CD4-positive, alpha-beta T cell (primary cell): ENCODE results near the gene CORIN. TPM values are rescaled to one million over a fixed set of nuclear protein-coding genes. Genes with fewer than 3 reads are reported as not detected.

Experiments
- ATAC-seq: fragments of 200-7000 bp; cut with Tn5 transposase; one replicate; pipeline ENCODE4 v1.10.0; 2022; ENCODE audit warnings: mild to moderate bottlenecking; ENCODE audit not compliant: poor library complexity
- CTCF ChIA-PET: fragments of 350-600 bp; sonication (Branson Sonifier 250); formaldehyde crosslinking; loops from one replicate; lab custom pipeline; 2021; ENCODE audit warnings: antibody characterized with exemption, inconsistent platforms; lab: Charles Lee
- POLR2A ChIA-PET: fragments of 350-600 bp; sonication (Branson Sonifier 250); formaldehyde crosslinking; loops from one replicate; lab custom pipeline; 2021; ENCODE audit warnings: antibody characterized with exemption, inconsistent platforms; lab: Charles Lee
- DNase-seq, 14 experiments: peaks; one replicate each; pipeline ENCODE4 v3.0.0-alpha.2; 2013 to 2020; ENCODE audit warnings: mixed read lengths in 2 of 14
- H3K27ac ChIP-seq, 2 donors: one replicate each; pipeline versions ENCODE4 v1.5.1 to v1.7.0; 2013; ENCODE audit warnings: low read length in 2 of 2, low read depth in 1 of 2, mild to moderate bottlenecking in 1 of 2
- H3K27me3 ChIP-seq, 2 experiments: 1 replicate in 1 of 2; 2 replicates in 1 of 2; pipeline versions ENCODE4 v1.6.1 to v1.7.0; 2013; ENCODE audit warnings: low read length in 2 of 2, control low read depth in 1 of 2, mild to moderate bottlenecking in 1 of 2, moderate library complexity in 1 of 2; ENCODE audit not compliant: insufficient read depth in 2 of 2, control insufficient read depth in 1 of 2
- H3K36me3 ChIP-seq: one replicate; pipeline ENCODE4 v1.6.1; 2013; ENCODE audit warnings: low read length, control low read depth; ENCODE audit not compliant: insufficient read depth
- H3K4me1 ChIP-seq: one replicate; pipeline ENCODE4 v1.6.1; 2013; ENCODE audit warnings: low read length, control low read depth; ENCODE audit not compliant: insufficient read depth
- H3K4me3 ChIP-seq: one replicate; pipeline ENCODE4 v1.5.1; 2013; ENCODE audit warnings: mild to moderate bottlenecking, low read length, moderate library complexity
- H3K9me3 ChIP-seq, 2 experiments: 1 replicate in 1 of 2; 2 replicates in 1 of 2; pipeline versions ENCODE4 v1.6.1 to v1.7.0; 2013; ENCODE audit warnings: low read length in 2 of 2, mild to moderate bottlenecking in 2 of 2, control low read depth in 1 of 2, moderate library complexity in 1 of 2; ENCODE audit not compliant: control insufficient read depth in 1 of 2, insufficient read depth in 1 of 2
- H3K27ac Mint-ChIP-seq: one replicate; pipeline ENCODE4 v1.8.0; 2020; ENCODE audit warnings: mixed read lengths
- H3K27me3 Mint-ChIP-seq: one replicate; pipeline ENCODE4 v1.8.0; 2021; ENCODE audit warnings: mixed read lengths
- H3K36me3 Mint-ChIP-seq: one replicate; pipeline ENCODE4 v1.8.0; 2021; ENCODE audit warnings: low read depth, mixed read lengths
- H3K4me1 Mint-ChIP-seq: one replicate; pipeline ENCODE4 v1.8.0; 2021; ENCODE audit warnings: low read depth, mixed read lengths
- H3K4me3 Mint-ChIP-seq: one replicate; pipeline ENCODE4 v1.8.0; 2020; ENCODE audit warnings: mild to moderate bottlenecking, mixed read lengths
- H3K9me3 Mint-ChIP-seq: one replicate; pipeline ENCODE4 v1.8.0; 2020; ENCODE audit warnings: mixed read lengths
- intact Hi-C, 2 experiments: fragments of 100-400 bp; cut with DNase I in 1 of 2; cut with micrococcal nuclease in 1 of 2; formaldehyde crosslinking; loops; one replicate each; pipeline versions ENCODE4 v1.15.1 to v1.9.0; 2023 to 2025; cut with DNase I, micrococcal nuclease
- total RNA-seq, 174 experiments: library from RNA in 2 of 174; stranded (reverse) in 2 of 174; gene quantifications; one replicate each; pipeline ENCODE4 v1.2.3 and lab custom pipeline; 2021 to 2026
- TF ChIP-seq, protein P1 (sequence below): fragments of 200-600 bp; IDR thresholded peaks from one replicate; pipeline ENCODE4 v1.8.0; 2022; ENCODE audit warnings: antibody characterized with exemption, mild to moderate bottlenecking

CORIN gene
- total RNA-seq, 2 experiments from 2014 or later, result 0.14 TPM; not detected in 1

DNA sequence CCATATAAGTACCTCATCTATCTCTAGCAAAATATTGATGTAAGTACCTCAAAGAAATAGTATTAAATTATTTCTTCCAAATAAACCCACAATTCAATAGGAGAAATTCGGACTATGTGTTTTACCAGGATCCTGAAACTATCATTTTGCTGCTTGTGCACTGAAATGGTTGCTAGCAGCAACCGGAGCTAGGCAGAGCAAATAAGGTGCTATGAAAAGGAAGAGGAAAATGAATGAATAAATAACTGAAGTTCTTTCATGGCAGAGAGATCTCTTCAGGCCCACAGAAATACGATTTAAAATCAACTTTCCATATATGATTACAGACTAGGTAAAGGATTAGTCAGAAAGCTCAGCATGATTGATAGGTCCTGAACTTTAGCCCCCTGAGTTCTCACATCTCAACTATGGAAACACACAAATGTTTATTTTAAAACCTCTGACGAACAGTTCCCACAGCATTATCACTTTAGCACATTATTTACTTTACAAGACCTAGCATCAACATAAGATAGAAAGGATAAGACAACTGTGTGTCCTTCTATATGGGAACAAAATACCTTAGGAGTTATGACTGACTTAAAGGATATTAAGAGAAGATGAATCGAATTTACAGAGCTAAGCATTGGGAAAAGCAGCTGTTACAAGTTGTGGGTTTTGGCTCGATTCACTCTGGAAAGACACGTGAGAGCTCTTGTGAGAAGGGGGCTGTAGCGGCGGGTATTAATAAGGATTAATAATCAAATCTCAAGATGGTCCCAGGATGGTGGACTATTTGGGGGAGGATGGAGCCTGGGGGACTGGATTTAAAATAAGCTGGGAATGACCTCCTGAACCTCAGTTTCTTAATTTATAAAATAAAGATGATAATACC, 104.3 kb downstream of the CORIN start:
- Histone ChIP-seq H3K4me3 (no peak overlapping the region), H3K27ac (no peak overlapping the region), H3K27me3 (peaks cover 3 to 8% of the 10 kb centered on the region in 2 experiments), H3K36me3 (no peaks in the 10 kb centered on the region), H3K4me1 (no peaks in the 10 kb centered on the region), H3K9me3 (peaks cover 0 to 6% of the 10 kb centered on the region in 2 experiments)
- intact Hi-C loops, result no loop called here
- ATAC-seq (no peak), DNase-seq (no peak)
- TF ChIP-seq, protein P1, sequence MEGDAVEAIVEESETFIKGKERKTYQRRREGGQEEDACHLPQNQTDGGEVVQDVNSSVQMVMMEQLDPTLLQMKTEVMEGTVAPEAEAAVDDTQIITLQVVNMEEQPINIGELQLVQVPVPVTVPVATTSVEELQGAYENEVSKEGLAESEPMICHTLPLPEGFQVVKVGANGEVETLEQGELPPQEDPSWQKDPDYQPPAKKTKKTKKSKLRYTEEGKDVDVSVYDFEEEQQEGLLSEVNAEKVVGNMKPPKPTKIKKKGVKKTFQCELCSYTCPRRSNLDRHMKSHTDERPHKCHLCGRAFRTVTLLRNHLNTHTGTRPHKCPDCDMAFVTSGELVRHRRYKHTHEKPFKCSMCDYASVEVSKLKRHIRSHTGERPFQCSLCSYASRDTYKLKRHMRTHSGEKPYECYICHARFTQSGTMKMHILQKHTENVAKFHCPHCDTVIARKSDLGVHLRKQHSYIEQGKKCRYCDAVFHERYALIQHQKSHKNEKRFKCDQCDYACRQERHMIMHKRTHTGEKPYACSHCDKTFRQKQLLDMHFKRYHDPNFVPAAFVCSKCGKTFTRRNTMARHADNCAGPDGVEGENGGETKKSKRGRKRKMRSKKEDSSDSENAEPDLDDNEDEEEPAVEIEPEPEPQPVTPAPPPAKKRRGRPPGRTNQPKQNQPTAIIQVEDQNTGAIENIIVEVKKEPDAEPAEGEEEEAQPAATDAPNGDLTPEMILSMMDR, result no peak
- Mint-ChIP-seq H3K27me3 (peaks cover 44% of the 10 kb centered on the region), H3K36me3 (no peaks in the 10 kb centered on the region), H3K4me1 (no peaks in the 10 kb centered on the region), H3K27ac (no peak overlapping the region), H3K4me3 (no peak overlapping the region), H3K9me3 (no peaks in the 10 kb centered on the region)
- ChIA-PET POLR2A (no interaction called here), CTCF (no interaction called here)

GRCh38 chr4:47731182-47731581, 106.7 kb downstream of the CORIN start:
- ChIA-PET POLR2A (no interaction called here), CTCF (no interaction called here)
- no peaks in the 10 kb centered on the region for H3K9me3 Mint-ChIP-seq
- H3K9me3 ChIP-seq, result no peaks in the 10 kb centered on the region
- no peaks in the 10 kb centered on the region for H3K36me3 Mint-ChIP-seq
- no peaks in the 10 kb centered on the region for H3K36me3 ChIP-seq
- H3K27me3 Mint-ChIP-seq, result peaks cover 33% of the 10 kb centered on the region
- TF ChIP-seq, protein P1, result no peak
- no peak overlapping the region for H3K4me3 Mint-ChIP-seq
- peaks cover 3% of the 10 kb centered on the region in 2 experiments for H3K27me3 ChIP-seq
- ATAC-seq (no peak), DNase-seq (no peak)
- H3K4me1 Mint-ChIP-seq, result no peaks in the 10 kb centered on the region
- H3K4me3 ChIP-seq, result no peak overlapping the region
- intact Hi-C loops, result no loop called here
- H3K27ac ChIP-seq, result no peak overlapping the region
- no peaks in the 10 kb centered on the region for H3K4me1 ChIP-seq
- no peak overlapping the region for H3K27ac Mint-ChIP-seq

GRCh38 chr4:47729131-47729680, 108.7 kb downstream of the CORIN start:
- peaks cover 43% of the 10 kb centered on the region for H3K27me3 Mint-ChIP-seq
- H3K36me3 Mint-ChIP-seq, result no peaks in the 10 kb centered on the region
- no peaks in the 10 kb centered on the region for H3K9me3 Mint-ChIP-seq
- no peak overlapping the region for H3K27ac Mint-ChIP-seq
- H3K36me3 ChIP-seq, result no peaks in the 10 kb centered on the region
- no peak overlapping the region for H3K27ac ChIP-seq
- DNase-seq, result no peak
- no peak for ATAC-seq
- no peak overlapping the region for H3K4me3 ChIP-seq
- intact Hi-C loops, result no loop called here
- ChIA-PET CTCF (no interaction called here), POLR2A (no interaction called here)
- H3K4me3 Mint-ChIP-seq, result no peak overlapping the region
- no peaks in the 10 kb centered on the region for H3K9me3 ChIP-seq
- H3K27me3 ChIP-seq, result peaks cover 0 to 3% of the 10 kb centered on the region in 2 experiments
- TF ChIP-seq, protein P1, result no peak
- H3K4me1 Mint-ChIP-seq, result no peaks in the 10 kb centered on the region
- no peaks in the 10 kb centered on the region for H3K4me1 ChIP-seq
